Effector memory CD8-positive, alpha-beta T cell (primary cell): ENCODE data around the gene TNS4.

Experiments used
- ATAC-seq: fragments of 150-1000 bp; cut with Tn5 transposase; replicated peaks from 2 replicates; pipeline ENCODE4 v1.10.0; 2021; ENCODE audit warnings: mild to moderate bottlenecking, moderate library complexity
- DNase-seq, 3 experiments: peaks; one replicate each; pipeline ENCODE4 v3.0.0; 2021
- H3K27ac Mint-ChIP-seq, 2 donors: one replicate each; pipeline ENCODE4 v1.8.0; 2022; ENCODE audit warnings: mild to moderate bottlenecking in 2 of 2, mixed read lengths in 2 of 2, moderate library complexity in 2 of 2
- H3K27me3 Mint-ChIP-seq, 2 donors: one replicate each; pipeline ENCODE4 v1.8.0; 2022; ENCODE audit warnings: mixed read lengths in 2 of 2
- H3K36me3 Mint-ChIP-seq: one replicate; pipeline ENCODE4 v1.8.0; 2022; ENCODE audit warnings: mild to moderate bottlenecking, moderate library complexity, mixed read lengths; ENCODE audit not compliant: insufficient read depth
- H3K4me1 Mint-ChIP-seq, 2 donors: one replicate each; pipeline ENCODE4 v1.8.0; 2022; ENCODE audit warnings: low read depth in 2 of 2, mixed read lengths in 2 of 2
- H3K4me3 Mint-ChIP-seq, 2 donors: one replicate each; pipeline ENCODE4 v1.8.0; 2022; ENCODE audit warnings: mild to moderate bottlenecking in 2 of 2, mixed read lengths in 2 of 2, moderate library complexity in 2 of 2
- H3K9me3 Mint-ChIP-seq, 2 donors: one replicate each; pipeline ENCODE4 v1.8.0; 2022; ENCODE audit warnings: mixed read lengths in 2 of 2

Gene TNS4

DNA sequence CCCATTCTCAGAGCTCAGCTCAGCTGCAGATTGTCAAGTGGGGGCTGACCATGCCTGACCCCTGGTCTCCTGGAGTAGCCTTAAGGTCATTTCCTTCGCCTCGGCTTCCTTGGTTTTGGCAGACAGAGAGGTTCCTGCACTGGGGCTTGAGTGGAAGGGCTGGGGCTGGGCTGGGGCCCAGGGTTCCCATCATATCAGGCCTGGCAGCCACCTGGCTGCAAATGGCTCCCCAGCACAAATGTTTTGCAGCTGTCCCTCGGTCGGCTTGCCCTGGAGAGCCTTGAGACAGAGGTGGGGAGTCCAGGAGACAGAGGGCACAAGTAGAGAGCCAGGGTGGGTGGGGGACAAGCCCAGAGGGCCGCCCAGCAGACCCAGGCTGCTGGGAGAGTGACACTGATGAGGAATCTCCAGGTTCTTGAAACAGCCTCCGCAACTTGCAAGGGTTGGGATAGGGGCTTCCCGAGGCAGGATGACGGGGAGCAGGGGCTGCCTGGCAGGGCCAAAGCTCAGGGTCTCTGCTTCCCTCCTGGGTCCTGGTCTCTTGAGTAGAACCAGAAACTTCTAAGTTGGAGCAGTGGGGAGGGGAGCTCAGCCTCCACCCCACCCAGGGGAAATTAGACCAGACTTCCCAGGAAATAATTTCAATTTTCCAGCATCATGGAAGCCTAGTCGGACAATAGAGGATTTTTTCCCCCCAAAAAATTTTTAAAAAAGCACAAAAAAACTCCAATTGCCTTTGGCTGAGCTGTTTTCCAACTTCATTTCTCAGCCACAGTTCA, 38.9 kb downstream of the TNS4 start:
- Mint-ChIP-seq H3K9me3 (no peaks in the 10 kb centered on the region), H3K4me1 (peaks cover 0 to 3% of the 10 kb centered on the region in 2 donors), H3K4me3 (no peak overlapping the region), H3K27ac (no peak overlapping the region), H3K36me3 (peaks cover 3% of the 10 kb centered on the region), H3K27me3 (peaks cover 0 to 6% of the 10 kb centered on the region in 2 donors)
- DNase-seq (no peak), ATAC-seq (no peak)

- ATAC-seq: no peak
- Mint-ChIP-seq H3K36me3 (peaks cover 3% of the 10 kb centered on the region), H3K27ac (no peak overlapping the region), H3K9me3 (no peaks in the 10 kb centered on the region), H3K27me3 (no peaks in the 10 kb centered on the region), H3K4me3 (no peak overlapping the region), H3K4me1 (peaks cover 0 to 3% of the 10 kb centered on the region in 2 donors)
- no peak for DNase-seq
Observed at GRCh38 chr17:40461732-40462342, 39.6 kb downstream of the TNS4 start.

- no peak for ATAC-seq
- H3K4me1 Mint-ChIP-seq: peaks cover 0 to 3% of the 10 kb centered on the region in 2 donors
- H3K9me3 Mint-ChIP-seq: no peaks in the 10 kb centered on the region
- H3K27me3 Mint-ChIP-seq: no peaks in the 10 kb centered on the region
- H3K27ac Mint-ChIP-seq: no peak overlapping the region
- peaks cover 3% of the 10 kb centered on the region for H3K36me3 Mint-ChIP-seq
- H3K4me3 Mint-ChIP-seq: no peak overlapping the region
- no peak for DNase-seq
Observed at GRCh38 chr17:40460968-40461731, 40.3 kb downstream of the TNS4 start.

DNA sequence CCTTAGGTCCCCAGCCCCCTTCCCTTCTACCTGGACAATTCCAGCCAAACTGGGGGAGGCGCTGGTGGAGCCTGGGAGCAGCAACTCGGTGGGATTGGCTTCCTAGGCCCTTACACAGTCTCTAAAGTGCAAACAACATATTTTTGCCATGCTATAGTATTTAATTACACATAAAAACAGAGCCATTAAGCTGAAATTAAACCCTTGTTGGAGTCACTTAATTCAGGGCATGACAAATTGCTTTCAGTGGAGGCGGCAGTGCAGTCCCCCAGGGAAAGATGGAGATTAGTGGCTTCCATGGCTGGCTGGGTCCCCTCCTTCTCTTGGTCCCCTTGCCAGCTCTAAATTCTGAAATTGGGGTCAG, 40.8 kb downstream of the TNS4 start:
- H3K27me3 Mint-ChIP-seq: no peaks in the 10 kb centered on the region

DNA sequence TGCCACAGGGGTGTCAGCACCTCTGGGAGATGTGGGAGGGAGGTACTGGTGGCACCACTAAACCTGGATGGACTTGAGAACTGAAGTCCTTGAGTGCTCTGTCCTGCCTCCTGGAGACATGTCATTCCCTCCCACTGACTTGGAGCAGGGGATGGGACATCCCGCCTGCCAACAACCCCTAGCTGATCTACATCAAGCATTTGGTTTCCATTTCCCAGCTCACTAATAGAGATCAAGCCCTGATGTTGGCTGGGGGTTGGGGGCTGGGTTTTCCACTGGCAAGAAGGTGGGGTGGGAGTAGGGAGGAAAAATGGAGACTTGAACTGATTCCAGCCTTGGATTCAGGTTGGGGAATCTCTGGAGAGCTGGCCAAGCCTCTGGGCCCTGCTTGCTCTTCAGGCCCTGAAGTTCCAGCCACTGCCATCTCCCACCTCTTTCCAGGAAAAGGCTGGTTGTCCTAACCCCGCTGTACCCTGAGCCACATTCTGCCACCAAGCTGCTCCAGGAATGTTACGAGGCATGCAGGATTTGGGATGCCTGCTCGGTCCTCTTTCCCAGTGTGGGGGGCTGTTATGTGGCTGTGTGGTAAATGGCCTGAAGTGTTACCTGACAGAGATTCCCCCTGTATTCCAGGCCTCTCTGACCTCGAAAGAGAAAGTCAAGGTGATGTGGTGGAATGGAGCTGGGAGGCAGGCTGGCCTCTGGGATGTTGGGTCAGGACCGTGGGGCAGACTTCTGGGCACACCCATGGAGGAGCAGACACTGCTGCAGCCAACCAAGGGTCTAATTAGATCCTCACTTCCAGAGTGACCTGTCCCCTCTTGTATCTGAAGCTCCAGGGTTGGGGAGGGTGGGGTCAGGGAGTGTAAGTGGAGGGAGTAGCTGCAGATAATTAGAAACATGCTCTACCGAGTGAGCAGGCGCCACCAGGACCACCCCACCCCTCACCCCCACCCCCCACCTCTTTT, 41.5 kb downstream of the TNS4 start:
- H3K4me3 Mint-ChIP-seq: no peak overlapping the region
- DNase-seq (no peak), ATAC-seq (no peak)
- H3K27ac Mint-ChIP-seq: peak overlapping the region in 1 of 2 donors; percentile 0
- H3K36me3 Mint-ChIP-seq: no peaks in the 10 kb centered on the region
- no peaks in the 10 kb centered on the region for H3K27me3 Mint-ChIP-seq
- H3K9me3 Mint-ChIP-seq: no peaks in the 10 kb centered on the region
- H3K4me1 Mint-ChIP-seq: peaks cover 0 to 1% of the 10 kb centered on the region in 2 donors

More for the DNA sequence above, 40.8 kb downstream of the TNS4 start:
- ATAC-seq (no peak), DNase-seq (no peak)
- Mint-ChIP-seq H3K4me3 (no peak overlapping the region), H3K4me1 (peaks cover 0 to 1% of the 10 kb centered on the region in 2 donors), H3K9me3 (no peaks in the 10 kb centered on the region), H3K36me3 (no peaks in the 10 kb centered on the region), H3K27ac (no peak overlapping the region)

DNA sequence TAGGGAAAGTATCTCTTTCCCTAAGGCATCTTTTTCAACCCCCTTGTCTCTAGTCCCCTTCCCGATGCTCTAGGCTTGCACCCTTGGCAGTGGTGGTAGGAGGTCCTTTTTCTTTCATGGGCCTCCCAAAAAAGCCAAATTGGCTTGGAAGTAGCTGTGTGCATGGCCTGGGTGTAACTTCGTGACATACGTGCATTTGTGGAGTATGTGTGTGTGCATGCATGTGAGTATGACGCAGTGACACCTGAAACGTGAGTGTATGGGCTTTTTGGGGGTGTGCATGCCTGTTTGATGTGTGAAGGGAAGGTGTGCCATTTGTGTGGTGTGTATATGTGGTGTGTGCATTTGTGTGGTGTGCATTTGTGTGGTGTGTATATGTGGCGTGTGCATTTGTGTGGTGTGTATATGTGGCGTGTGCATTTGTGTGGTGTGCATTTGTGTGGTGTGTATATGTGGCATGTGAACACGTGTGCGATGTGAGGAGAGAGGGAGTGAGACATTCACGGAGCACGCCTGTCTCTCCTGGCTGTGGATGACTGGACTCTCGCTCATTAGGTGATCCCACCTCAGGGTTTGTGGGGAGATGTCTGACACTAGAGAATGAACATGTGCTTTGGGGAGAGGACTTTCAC, 42.5 kb downstream of the TNS4 start:
- H3K9me3 Mint-ChIP-seq: no peaks in the 10 kb centered on the region
- ATAC-seq (no peak), DNase-seq (no peak)
- peaks cover 0 to 1% of the 10 kb centered on the region in 2 donors for H3K4me1 Mint-ChIP-seq
- H3K4me3 Mint-ChIP-seq: no peak overlapping the region
- peaks cover 5% of the 10 kb centered on the region for H3K36me3 Mint-ChIP-seq
- peak overlapping the region in 1 of 2 donors; percentile 0 for H3K27ac Mint-ChIP-seq
- no peaks in the 10 kb centered on the region for H3K27me3 Mint-ChIP-seq

DNA sequence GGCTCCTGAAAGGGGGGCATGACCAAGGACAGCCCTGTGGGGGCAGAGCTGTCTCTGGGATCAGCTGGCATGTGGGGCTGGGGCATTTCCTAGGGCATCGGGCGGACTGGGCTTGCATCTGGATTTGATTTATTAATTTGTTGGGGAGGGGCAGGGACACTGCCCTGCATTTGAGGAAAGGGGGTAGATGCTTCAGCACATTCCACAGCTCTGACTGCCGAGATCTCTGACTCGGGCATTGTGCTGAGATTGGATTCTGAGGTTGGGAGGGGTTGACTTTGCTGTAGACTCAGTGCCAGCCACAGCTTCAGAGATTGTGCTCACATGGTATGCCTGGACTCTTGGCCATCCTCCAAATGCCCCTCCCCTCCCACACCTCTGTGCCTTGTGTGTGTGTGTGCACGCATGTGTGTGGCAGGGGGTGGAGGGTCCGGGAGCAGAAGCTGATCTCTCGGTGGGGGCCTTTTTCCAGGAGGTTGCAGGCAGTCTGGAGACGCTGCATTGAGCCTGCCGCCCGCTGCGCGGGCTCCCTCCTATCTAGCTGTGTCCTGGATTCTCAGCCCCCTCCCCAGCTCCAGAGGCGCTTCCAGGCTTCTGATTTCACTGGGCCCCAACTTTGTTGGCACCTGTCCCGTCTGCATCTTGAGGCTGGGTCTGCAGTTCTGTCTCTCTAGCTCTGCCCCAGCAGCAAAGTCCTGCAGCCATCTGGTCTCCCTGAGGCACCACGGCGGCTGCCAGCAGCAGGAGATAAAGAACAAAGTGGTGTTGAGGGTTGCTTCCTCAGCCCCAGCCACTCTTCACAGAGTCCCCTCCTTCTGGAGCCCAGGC, 43.2 kb downstream of the TNS4 start:
- Mint-ChIP-seq H3K4me1 (peaks cover 0 to 2% of the 10 kb centered on the region in 2 donors), H3K9me3 (no peaks in the 10 kb centered on the region), H3K4me3 (no peak overlapping the region), H3K27ac (no peak overlapping the region), H3K27me3 (no peaks in the 10 kb centered on the region), H3K36me3 (peaks cover 9% of the 10 kb centered on the region)
- ATAC-seq: no peak
- DNase-seq: no peak

GRCh38 chr17:40457369-40457768, 44.1 kb downstream of the TNS4 start:
- no peak overlapping the region for H3K27ac Mint-ChIP-seq
- H3K27me3 Mint-ChIP-seq: no peaks in the 10 kb centered on the region
- ATAC-seq: no peak
- peaks cover 0 to 2% of the 10 kb centered on the region in 2 donors for H3K4me1 Mint-ChIP-seq
- no peaks in the 10 kb centered on the region for H3K9me3 Mint-ChIP-seq
- H3K36me3 Mint-ChIP-seq: peaks cover 9% of the 10 kb centered on the region
- H3K4me3 Mint-ChIP-seq: no peak overlapping the region
- no peak for DNase-seq

GRCh38 chr17:40456396-40456951, 44.9 kb downstream of the TNS4 start:
- no peak overlapping the region for H3K4me3 Mint-ChIP-seq
- no peak overlapping the region for H3K27ac Mint-ChIP-seq
- H3K27me3 Mint-ChIP-seq: no peaks in the 10 kb centered on the region
- H3K9me3 Mint-ChIP-seq: no peaks in the 10 kb centered on the region
- ATAC-seq (no peak), DNase-seq (no peak)
- H3K36me3 Mint-ChIP-seq: peaks cover 9% of the 10 kb centered on the region
- H3K4me1 Mint-ChIP-seq: peaks cover 0 to 2% of the 10 kb centered on the region in 2 donors

GRCh38 chr17:40454613-40454995, 46.8 kb downstream of the TNS4 start:
- ATAC-seq (no peak), DNase-seq (no peak)
- no peak overlapping the region for H3K4me3 Mint-ChIP-seq
- H3K9me3 Mint-ChIP-seq: no peaks in the 10 kb centered on the region
- H3K36me3 Mint-ChIP-seq: peaks cover 12% of the 10 kb centered on the region
- no peak overlapping the region for H3K27ac Mint-ChIP-seq
- no peaks in the 10 kb centered on the region for H3K27me3 Mint-ChIP-seq
- H3K4me1 Mint-ChIP-seq: peaks cover 0 to 2% of the 10 kb centered on the region in 2 donors

GRCh38 chr17:40453881-40454612, 47.4 kb downstream of the TNS4 start:
- no peak for ATAC-seq
- no peak for DNase-seq
- no peak overlapping the region for H3K4me3 Mint-ChIP-seq
- H3K9me3 Mint-ChIP-seq: no peaks in the 10 kb centered on the region
- peaks cover 0 to 2% of the 10 kb centered on the region in 2 donors for H3K4me1 Mint-ChIP-seq
- H3K36me3 Mint-ChIP-seq: peaks cover 12% of the 10 kb centered on the region
- H3K27ac Mint-ChIP-seq: no peak overlapping the region
- H3K27me3 Mint-ChIP-seq: no peaks in the 10 kb centered on the region
